ENCODE data around the gene VAV1. TPM values are rescaled to one million over a fixed set of nuclear protein-coding genes. Genes with fewer than 3 reads are reported as not detected.

Gene VAV1
- total and polyA plus RNA-seq, 2 of the 13 experiments (the other 11 are each of a cell fraction or from before 2014, with no cell fraction given) = not detected

DNA sequence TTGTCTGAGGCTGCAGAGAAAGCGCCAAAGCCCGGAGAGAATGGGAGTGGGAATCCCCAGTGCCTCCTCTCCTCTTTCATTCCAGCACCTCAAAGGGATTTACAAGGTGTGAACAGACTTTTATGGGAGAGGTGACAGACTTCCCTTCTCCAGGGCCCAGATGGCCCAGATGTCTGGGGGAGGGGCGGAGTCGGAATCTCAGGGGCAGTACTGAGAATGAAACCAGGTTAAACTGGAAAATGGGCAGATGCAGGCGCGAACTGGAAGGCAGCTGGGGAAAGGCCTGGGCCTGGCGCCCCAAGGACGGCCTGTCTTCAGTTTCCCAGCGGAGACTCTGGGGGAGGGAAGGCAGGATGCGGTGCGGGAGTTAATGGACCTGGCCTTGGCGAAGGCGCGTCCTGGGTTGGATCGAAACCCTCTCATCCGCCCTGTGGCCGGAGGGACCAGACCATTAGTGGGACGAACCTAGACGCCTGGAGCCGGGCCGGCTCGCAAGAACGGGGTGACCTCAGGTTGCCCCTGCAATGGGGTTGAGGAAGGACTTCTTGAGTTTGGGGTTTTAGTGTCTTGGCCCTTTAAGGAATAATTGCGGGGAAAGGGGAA is 33.6 kb upstream of the VAV1 start (continued):
- TF ChIP-seq USF2 (IDR thresholded peaks at IDR 0.05; ENCODE audit: low read depth, low read length) (no peak), USF2 (CRISPR knock-in tag; IDR thresholded peaks at IDR 0.05; ENCODE audit: borderline replicate concordance) (no peak), IRF2 (CRISPR knock-in tag; IDR thresholded peaks at IDR 0.05) (no peak), SIN3A (IDR thresholded peaks at IDR 0.05; ENCODE audit: borderline replicate concordance, low read depth, low read length) (0 out of 2 replicates have a peak, but pooled peaks have one; percentile 15), ZNF142 (CRISPR knock-in tag; IDR thresholded peaks at IDR 0.05) (no peak), MAFF (IDR thresholded peaks at IDR 0.05; ENCODE audit: low read depth, low read length) (no peak), POLR2AphosphoS5 (IDR thresholded peaks at IDR 0.05; ENCODE audit: low read depth, low read length) (peak; percentile 29; the same call in 1 of the 2 replicates), HNRNPUL1 (IDR thresholded peaks at IDR 0.05; ENCODE audit: low read depth, low read length) (no peak), NKX3-1 (CRISPR knock-in tag; IDR thresholded peaks at IDR 0.05) (0 out of 2 replicates have a peak, but pooled peaks have one; percentile 42), POGZ (CRISPR knock-in tag; IDR thresholded peaks at IDR 0.05) (no peak)
- TF ChIP-seq, protein P1, sequence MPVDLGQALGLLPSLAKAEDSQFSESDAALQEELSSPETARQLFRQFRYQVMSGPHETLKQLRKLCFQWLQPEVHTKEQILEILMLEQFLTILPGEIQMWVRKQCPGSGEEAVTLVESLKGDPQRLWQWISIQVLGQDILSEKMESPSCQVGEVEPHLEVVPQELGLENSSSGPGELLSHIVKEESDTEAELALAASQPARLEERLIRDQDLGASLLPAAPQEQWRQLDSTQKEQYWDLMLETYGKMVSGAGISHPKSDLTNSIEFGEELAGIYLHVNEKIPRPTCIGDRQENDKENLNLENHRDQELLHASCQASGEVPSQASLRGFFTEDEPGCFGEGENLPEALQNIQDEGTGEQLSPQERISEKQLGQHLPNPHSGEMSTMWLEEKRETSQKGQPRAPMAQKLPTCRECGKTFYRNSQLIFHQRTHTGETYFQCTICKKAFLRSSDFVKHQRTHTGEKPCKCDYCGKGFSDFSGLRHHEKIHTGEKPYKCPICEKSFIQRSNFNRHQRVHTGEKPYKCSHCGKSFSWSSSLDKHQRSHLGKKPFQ (CRISPR knock-in tag; IDR thresholded peaks at IDR 0.05; ENCODE audit: insufficient replicate concordance) = no peak
- TF ChIP-seq, protein P2, sequence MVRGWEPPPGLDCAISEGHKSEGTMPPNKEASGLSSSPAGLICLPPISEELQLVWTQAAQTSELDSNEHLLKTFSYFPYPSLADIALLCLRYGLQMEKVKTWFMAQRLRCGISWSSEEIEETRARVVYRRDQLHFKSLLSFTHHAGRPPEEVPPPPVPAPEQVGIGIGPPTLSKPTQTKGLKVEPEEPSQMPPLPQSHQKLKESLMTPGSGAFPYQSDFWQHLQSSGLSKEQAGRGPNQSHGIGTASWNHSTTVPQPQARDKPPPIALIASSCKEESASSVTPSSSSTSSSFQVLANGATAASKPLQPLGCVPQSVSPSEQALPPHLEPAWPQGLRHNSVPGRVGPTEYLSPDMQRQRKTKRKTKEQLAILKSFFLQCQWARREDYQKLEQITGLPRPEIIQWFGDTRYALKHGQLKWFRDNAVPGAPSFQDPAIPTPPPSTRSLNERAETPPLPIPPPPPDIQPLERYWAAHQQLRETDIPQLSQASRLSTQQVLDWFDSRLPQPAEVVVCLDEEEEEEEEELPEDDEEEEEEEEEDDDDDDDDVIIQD (CRISPR knock-in tag; IDR thresholded peaks at IDR 0.05; ENCODE audit: low read depth) = no peak
- TF ChIP-seq, protein P3, sequence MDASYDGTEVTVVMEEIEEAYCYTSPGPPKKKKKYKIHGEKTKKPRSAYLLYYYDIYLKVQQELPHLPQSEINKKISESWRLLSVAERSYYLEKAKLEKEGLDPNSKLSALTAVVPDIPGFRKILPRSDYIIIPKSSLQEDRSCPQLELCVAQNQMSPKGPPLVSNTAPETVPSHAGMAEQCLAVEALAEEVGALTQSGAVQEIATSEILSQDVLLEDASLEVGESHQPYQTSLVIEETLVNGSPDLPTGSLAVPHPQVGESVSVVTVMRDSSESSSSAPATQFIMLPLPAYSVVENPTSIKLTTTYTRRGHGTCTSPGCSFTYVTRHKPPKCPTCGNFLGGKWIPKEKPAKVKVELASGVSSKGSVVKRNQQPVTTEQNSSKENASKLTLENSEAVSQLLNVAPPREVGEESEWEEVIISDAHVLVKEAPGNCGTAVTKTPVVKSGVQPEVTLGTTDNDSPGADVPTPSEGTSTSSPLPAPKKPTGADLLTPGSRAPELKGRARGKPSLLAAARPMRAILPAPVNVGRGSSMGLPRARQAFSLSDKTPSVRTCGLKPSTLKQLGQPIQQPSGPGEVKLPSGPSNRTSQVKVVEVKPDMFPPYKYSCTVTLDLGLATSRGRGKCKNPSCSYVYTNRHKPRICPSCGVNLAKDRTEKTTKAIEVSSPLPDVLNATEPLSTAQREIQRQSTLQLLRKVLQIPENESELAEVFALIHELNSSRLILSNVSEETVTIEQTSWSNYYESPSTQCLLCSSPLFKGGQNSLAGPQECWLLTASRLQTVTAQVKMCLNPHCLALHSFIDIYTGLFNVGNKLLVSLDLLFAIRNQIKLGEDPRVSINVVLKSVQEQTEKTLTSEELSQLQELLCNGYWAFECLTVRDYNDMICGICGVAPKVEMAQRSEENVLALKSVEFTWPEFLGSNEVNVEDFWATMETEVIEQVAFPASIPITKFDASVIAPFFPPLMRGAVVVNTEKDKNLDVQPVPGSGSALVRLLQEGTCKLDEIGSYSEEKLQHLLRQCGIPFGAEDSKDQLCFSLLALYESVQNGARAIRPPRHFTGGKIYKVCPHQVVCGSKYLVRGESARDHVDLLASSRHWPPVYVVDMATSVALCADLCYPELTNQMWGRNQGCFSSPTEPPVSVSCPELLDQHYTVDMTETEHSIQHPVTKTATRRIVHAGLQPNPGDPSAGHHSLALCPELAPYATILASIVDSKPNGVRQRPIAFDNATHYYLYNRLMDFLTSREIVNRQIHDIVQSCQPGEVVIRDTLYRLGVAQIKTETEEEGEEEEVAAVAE (CRISPR knock-in tag; IDR thresholded peaks at IDR 0.05; ENCODE audit: borderline replicate concordance) = 0 out of 2 replicates have a peak, but pooled peaks have one; percentile 16
